ENCODE measurements around the gene QKI. TPM values are rescaled to one million over a fixed set of nuclear protein-coding genes. Genes with fewer than 3 reads are reported as not detected.

QKI gene
- total RNA-seq, 1 experiment from 2014 or later: 61.1 TPM

DNA sequence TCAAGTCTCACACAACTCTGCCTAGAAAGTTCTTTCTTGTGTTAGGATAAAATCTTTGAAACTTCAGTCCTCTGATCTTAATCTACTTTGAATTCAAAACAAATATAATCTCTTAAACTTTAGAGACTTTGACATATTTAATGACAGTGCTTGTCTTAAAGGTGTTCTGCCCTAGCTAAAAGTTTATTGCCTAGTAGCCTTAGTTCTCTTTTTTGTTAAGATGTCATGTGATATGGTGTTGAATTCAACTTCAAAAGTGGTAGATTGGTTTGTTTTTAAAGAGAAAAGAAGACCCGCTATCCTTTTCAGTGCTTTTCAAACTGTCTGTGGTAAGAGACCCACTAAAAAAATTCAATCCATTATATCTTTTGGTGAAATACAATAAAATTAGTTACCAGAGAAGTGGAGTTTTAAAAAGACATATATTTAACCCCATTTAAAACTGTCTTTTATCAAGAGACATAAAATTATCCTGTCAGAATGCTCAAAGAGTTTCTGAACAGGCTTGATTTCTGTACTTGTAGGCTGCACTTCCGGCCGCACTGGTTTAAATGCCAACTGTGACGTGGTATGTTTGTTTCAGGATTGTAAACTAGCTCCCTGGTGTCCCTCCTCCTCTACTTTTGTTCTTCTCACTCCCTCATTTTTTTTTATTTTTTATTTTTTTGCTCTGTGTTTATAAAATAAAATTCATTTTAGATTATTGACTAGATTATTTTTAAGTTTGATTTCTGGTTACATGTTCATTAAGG, 76.5 kb downstream of the QKI start:
- in situ Hi-C loops (cut with HindIII; ENCODE audit: low pct_unique_long_range_greater_than_20kb, low sequenced_read_pairs): no loop called here
- DNase-seq (ENCODE audit: low read depth, low spot score): peak; percentile 35

DNA sequence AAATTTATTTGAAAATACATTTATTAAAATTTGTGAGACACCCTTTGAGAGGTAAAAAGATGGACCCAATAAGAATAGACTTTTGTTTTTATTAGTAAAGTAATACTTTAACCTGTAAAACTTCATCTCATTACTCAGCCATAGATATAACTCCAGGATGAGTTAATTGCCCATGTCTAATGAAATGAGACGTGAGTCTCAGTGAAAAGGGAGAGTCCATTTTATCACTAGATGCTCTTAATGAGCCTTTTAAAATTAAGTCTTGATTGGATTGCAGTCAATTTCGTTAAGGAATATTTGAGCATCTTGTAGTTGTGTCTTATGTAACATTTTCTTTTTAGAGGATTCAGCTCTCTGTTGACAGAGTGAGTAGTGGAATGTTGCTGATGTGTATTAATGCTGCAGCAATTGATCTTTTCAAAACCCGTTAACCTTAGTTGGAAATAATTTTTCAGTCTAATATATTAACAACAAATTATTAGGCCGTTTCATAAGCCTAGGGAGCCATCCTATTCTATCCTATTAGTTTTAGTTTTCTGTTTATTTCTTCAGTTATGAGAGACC, 77.3 kb downstream of the QKI start:
- in situ Hi-C loops (cut with HindIII; ENCODE audit: low pct_unique_long_range_greater_than_20kb, low sequenced_read_pairs): no loop called here
- DNase-seq (ENCODE audit: low read depth, low spot score): no peak

DNA sequence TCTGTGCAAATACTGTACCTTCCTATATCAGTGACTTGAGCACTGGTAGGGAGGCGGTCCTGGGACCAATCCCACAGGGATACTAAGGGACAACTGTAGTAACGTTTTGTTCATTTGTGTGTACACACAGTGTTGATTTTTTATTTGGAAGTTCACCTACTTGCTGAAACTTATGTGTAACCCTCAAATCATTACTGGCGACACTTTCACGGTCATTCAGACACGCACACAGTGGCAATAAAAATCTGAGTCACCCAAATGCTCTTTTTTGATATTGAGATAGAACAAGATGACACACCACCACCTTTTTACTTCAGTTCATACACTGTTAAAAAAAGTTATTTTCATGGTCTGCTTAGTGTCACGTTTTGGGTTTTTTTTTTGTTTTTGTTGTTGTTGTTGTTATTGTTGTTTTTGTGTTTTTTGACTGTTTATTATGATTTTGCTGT, 79.8 kb downstream of the QKI start:
- in situ Hi-C loops (cut with HindIII; ENCODE audit: low pct_unique_long_range_greater_than_20kb, low sequenced_read_pairs): no loop called here
- DNase-seq (ENCODE audit: low read depth, low spot score): no peak

DNA sequence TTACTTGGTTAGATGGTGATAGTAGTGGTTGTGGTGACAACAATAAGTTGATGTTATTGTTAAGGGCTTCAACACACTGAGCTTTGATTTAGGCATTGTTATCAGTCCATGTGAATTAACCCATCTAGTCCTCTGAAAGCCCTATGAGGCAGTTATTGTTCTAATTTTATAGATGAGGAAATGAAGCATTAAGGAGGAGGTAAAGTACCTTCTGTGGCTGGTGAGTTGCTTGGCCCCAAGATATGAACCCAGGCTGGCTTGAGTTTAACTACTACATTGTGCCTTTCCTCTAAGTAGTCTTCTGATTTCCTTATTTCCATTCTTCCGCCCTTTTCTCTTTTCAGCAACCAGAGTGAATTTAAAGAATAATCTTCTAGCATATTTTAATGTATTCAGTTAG, 81.7 kb downstream of the QKI start:
- no peak for DNase-seq (ENCODE audit: low read depth, low spot score)
- in situ Hi-C loops (cut with HindIII; ENCODE audit: low pct_unique_long_range_greater_than_20kb, low sequenced_read_pairs): no loop called here

DNA sequence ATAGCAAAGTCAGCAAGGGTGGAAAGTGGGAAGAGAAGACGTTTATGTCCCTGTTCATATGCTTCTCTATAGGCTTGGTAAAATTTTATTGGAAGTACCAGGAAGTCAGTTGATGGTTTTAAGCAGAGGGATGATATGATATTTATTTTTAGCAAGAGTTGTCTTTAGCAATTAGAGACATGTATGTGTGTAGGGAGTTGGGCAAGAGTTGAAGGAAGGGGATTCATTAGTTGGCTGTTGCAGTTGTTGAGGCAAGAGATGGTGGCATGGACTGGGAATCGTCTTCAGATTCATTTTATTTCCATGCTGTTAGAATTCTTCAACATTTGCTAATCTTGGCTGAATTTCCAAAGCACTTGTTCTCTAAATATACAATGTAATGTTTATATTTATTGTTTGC, 85.6 kb downstream of the QKI start:
- no peak for DNase-seq (ENCODE audit: low read depth, low spot score)
- in situ Hi-C loops (cut with HindIII; ENCODE audit: low pct_unique_long_range_greater_than_20kb, low sequenced_read_pairs): no loop called here

DNA sequence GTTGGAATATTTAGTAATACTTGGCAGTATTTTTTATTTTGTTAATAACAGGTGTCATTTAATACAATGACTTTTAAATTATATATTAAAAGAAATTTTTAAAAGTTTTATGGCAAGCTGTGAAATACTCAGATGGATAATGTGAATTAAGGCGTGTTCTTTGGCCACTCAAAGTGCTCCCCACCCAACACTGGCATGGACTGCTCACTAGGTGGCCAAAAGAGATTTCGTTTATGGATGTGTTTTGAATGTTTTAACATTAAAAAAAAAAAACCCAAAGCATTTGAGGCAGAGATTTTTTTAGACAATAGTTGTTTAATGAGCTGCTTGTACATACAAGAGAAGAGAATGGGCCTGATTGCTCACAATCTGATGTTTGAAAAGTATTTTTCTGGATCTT, 86.5 kb downstream of the QKI start:
- DNase-seq (ENCODE audit: low read depth, low spot score): no peak
- in situ Hi-C loops (cut with HindIII; ENCODE audit: low pct_unique_long_range_greater_than_20kb, low sequenced_read_pairs): no loop called here

DNA sequence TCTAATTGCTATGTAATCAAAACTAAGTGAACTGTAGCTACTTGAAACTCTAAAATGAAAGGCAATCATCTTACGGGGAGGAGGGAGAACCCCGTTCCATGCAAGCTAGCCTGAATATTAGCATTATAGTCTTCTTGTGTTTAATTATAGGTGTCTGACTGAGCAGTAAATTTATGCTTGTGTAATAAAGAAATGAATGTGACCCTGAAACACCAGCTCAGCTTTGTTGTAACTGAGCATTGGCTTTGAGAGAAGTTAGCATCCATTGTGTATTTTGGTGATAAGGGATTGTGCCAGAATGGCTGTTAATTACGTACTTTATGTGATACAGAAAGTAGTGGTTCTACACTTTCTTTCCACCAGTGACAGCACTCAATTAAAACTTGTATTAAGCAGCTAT, 86.9 kb downstream of the QKI start:
- DNase-seq (ENCODE audit: low read depth, low spot score): no peak
- in situ Hi-C loops (cut with HindIII; ENCODE audit: low pct_unique_long_range_greater_than_20kb, low sequenced_read_pairs): no loop called here

DNA sequence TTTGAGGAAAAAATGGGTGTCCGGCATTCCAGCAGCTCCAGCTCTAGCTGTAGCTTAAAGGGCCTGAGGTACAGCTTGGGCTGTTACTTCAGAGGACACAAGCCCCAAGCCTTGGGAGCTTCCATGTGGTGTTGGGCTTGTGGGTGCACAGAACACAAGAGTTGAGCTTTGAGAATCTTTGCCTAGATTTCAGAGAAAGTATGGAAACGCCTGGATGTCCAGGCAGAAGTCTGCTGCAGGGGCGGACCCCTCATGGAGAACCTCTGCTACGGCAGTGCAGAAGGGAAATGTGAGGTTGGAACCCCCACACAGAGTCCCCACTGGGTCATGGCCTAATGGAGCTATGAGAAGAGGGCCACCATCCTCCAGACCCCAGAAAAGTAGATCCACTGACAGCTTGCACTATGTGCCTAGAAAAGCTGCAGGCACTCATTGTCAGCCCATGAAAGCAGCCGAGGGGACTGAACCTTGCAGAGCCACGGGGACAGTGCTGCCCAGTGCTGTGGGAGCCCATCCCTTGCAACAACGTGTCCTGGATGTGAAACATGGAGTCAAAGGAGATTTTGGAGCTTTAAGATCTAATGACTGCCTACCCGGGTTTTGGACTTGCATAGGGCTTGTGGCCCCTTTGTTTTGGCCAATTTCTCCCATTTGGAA, 90.6 kb downstream of the QKI start:
- no peak for DNase-seq (ENCODE audit: low read depth, low spot score)
- in situ Hi-C loops (cut with HindIII; ENCODE audit: low pct_unique_long_range_greater_than_20kb, low sequenced_read_pairs): no loop called here

DNA sequence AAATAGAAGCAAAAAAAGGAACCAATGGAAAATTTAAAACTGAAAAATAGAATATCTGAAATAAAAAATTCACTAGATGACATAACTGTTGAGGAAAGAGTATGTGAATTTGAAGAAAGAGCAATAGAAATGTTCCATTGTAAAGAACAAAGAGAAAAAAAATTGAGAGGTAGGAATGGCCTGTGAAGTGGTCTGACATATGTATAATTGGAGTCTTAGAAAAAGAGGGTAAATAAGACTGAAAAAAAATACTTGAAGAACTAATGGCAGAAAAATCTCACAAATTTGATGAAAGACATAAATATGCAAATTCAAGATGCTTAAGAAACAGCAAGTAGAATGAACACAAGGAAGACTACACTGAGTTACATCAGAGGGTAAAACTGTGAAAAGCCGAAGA, 93.4 kb downstream of the QKI start:
- in situ Hi-C loops (cut with HindIII; ENCODE audit: low pct_unique_long_range_greater_than_20kb, low sequenced_read_pairs): no loop called here
- DNase-seq (ENCODE audit: low read depth, low spot score): no peak

DNA sequence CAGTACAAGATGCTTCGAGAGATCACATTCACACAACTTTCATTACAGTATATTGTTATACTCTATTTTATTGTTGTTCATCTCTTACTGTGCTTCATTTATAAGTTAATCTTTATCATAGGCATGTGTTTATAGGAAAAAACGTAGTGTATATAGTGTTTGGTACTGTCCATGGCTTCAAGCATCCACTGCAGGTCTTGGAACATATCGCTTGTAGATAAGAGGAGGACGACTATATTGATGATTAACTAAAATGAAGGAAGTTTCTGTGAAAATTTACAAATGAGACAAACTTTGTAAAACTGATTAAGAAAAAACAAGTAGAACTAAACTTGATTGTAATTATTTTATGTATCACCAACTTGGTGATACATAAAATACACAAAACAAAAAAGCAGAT, 98.5 kb downstream of the QKI start:
- in situ Hi-C loops (cut with HindIII; ENCODE audit: low pct_unique_long_range_greater_than_20kb, low sequenced_read_pairs): no loop called here
- no peak for DNase-seq (ENCODE audit: low read depth, low spot score)

DNA sequence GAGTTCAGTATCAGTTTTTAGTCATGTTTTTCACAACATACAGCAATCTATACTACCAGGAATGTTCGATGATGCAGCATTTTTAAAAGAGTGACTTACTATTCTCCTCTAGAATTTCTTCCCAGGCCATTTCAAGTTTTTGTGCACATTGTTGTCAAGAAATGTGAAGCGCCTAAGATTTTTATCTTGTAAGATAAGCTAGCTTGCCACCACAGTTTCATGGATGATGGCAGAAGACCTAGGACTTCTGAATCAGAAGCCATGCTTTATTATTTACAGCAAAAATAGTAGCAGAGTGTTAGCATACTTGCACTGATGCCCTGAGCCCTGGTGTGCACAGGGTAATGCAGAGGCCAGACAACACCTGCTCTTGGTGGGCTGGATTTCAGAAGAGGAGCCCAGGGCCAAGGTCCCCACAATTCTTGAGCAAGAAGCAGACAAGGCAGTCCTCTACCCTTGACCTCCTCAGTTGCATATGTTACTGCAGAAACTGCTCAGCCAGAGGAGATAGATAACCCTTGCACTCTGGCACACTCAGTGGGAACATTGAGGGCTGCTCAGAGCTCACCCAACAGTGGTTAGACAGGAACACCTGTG, 99.2 kb downstream of the QKI start:
- in situ Hi-C loops (cut with HindIII; ENCODE audit: low pct_unique_long_range_greater_than_20kb, low sequenced_read_pairs): no loop called here
- no peak for DNase-seq (ENCODE audit: low read depth, low spot score)

DNA sequence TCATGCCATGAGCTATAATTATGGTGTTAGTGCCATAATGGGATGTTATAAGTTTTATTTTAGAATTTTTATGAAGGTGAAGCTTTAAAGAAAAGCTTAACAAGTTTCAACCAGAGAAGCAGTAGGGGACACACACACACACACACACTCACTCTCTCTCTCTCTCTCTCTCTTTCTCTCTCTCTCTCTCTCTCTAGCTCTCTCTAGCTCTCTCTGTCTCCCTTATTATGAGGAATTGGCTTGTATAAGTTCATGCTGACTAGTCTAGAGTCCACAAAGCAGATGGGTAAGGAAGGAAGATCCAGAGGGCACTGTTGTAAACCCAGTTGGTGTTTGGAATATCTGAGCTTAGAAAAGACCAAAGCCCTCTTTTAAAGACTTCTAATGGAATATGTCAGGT, 102.4 kb downstream of the QKI start:
- in situ Hi-C loops (cut with HindIII; ENCODE audit: low pct_unique_long_range_greater_than_20kb, low sequenced_read_pairs): no loop called here
- DNase-seq (ENCODE audit: low read depth, low spot score): no peak

DNA sequence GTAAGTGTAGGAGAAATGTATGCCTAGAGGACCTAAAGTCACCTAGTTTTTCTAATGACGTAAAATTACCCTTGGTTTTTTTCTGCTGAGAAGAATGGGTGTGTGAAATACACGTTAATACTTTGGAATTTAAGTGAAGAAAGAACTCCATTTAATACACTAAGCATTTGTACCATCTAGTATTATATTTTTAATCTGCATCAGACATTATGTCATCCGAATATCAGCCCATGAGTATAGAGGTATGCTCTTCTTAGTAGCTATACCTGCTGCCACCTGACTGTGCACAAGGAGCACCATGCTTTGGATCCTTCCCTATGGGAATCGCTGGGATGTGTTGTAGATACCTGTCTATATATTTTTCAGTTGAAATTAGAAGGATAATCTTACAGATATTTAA, 106.4 kb downstream of the QKI start:
- DNase-seq (ENCODE audit: low read depth, low spot score): no peak
- in situ Hi-C loops (cut with HindIII; ENCODE audit: low pct_unique_long_range_greater_than_20kb, low sequenced_read_pairs): no loop called here

DNA sequence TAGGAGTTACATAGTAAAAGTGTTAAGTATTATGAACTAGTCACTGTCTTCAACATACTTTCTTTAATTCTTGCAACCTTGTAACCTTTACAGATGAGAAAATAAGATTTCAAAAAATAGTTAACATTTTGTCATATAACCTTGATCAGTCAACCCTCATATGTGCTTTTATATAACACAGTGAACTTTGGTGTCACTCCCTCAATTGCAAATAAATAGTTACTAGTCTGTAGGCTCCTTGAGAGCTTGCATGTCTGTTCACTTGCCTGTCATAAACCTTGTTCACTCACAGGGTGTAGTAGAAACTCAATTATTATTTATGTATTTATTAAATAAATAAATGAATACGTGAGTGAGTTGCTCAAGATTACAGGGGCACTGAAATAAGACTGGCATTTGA, 107.5 kb downstream of the QKI start:
- DNase-seq (ENCODE audit: low read depth, low spot score): no peak
- in situ Hi-C loops (cut with HindIII; ENCODE audit: low pct_unique_long_range_greater_than_20kb, low sequenced_read_pairs): no loop called here

DNA sequence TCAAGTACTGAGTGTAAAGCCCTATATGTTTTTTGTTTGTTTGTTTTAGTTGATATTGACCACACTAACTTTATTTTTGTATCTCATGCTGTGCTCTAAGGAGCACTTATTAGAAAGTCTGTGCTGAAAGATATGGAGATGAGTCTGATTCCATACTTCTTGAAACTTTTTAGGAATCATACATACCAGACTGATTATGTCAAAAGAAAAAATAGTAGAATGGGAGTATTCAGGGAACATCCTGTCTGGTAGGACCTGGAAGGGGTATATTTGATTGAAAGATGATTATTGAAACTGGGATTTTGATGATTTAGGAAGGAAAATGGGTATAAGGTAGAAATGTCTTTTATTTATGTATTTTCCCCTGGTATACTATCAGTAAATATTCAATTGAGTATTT, 111.4 kb downstream of the QKI start:
- in situ Hi-C loops (cut with HindIII; ENCODE audit: low pct_unique_long_range_greater_than_20kb, low sequenced_read_pairs): no loop called here
- DNase-seq (ENCODE audit: low read depth, low spot score): no peak

DNA sequence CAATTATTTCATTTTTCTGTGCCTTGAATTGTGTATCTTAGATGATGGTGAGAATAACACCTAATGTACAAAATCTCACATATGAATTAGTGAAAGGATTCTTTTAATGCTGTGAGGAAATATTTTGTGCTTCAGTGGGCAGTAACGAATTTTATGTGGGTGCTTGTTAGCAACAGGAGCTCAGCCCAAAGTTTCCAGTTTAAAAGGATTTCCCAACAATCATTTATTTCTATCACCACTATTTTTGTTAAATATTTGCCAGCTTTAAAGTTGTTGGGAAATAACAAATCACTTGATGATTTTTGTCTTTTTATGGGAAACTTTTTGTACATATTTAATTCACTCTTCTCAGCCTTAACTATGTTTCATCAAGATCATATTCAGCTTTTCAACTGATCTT, 111.8 kb downstream of the QKI start:
- in situ Hi-C loops (cut with HindIII; ENCODE audit: low pct_unique_long_range_greater_than_20kb, low sequenced_read_pairs): no loop called here
- no peak for DNase-seq (ENCODE audit: low read depth, low spot score)

DNA sequence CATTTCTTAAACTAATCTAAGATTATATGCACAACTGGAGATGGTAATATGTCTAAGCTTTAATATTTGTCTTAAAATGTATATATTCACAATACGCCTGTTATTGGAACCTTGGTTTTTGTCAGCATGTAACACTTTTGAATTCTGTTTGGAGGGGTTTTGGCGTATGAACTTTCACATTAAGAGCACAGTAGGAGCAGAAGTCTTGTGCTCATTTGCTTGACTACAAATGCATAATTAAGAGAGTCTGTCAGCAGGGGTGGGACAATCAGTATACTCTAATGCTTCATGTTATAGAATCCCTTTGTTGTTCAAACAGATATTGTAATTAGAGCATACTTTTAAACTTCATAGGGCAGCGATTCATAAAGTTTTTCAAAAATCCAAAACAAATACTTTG, 112.8 kb downstream of the QKI start:
- no peak for DNase-seq (ENCODE audit: low read depth, low spot score)
- in situ Hi-C loops (cut with HindIII; ENCODE audit: low pct_unique_long_range_greater_than_20kb, low sequenced_read_pairs): no loop called here

DNA sequence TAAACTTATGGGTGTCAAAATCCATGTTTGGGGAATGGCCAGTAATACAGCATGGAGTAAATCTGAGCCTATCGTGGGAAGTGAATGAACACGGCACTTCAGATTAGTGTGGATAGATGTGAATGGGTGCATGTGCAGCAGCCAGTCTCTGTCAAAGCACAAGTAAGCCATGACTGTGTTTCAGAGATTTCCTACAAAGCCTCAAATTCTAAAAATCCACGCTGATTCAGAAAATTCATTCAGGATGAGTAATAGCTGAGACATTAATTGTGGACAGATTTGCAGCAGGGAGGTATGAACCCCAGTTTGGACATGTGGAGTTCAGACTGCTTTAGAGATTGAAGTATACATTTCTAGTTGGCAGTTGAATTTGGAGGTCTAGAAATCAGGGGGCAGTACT, 115.1 kb downstream of the QKI start:
- no peak for DNase-seq (ENCODE audit: low read depth, low spot score)
- in situ Hi-C loops (cut with HindIII; ENCODE audit: low pct_unique_long_range_greater_than_20kb, low sequenced_read_pairs): no loop called here

DNA sequence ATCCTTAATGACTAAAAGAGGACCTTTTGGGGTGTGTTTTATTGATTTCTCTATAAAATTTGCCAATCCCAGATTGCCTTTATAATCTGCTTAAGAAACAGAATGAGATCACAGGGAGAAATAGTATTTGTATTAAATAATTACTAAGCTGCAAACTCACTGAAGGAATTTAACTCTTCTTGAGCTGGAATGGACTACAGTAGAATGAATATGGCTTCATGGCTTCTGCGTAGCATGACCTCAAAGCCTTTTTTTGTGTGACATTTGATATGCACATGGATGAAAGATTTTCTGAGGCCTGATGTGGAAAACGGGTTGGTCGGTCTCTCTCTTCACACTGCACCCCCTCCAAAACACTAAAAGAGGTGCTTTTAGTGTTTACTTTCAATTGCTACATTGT, 115.9 kb downstream of the QKI start:
- in situ Hi-C loops (cut with HindIII; ENCODE audit: low pct_unique_long_range_greater_than_20kb, low sequenced_read_pairs): no loop called here
- no peak for DNase-seq (ENCODE audit: low read depth, low spot score)
